GM20000 (cell line): ENCODE data around the gene JMJD7.

ENCODE experiments used
- DNase-seq: peaks from one replicate; pipeline ENCODE4 v3.0.0; 2012; ENCODE audit warnings: low spot score
- TF ChIP-seq, protein P1 (sequence below): IDR thresholded peaks from 2 replicates; pipeline ENCODE4 v1.5.1; 2012; ENCODE audit warnings: mild to moderate bottlenecking, control low read depth; ENCODE audit errors: extremely low read depth, missing control alignments

The JMJD7 gene

DNA sequence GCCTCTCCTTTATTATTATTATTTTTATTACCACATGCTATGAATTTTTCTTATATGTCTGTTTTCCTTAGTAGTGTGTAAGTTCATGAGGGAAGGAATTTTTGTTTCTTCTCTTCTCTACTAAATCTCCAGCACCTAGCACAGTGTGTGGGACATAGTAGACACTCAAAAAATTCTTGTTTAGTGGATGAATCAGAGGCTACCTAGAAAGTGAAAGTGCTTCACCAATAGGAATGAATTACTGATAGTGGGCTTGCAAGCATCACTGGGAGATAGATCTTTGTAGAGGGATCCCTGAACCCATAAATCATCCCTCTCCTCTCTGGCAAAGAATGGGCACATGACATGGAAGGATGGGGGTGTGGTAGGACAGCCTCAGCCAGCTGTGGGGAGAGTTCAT is 57.4 kb downstream of the JMJD7 start:
- no peak for DNase-seq
- TF ChIP-seq, protein P1, sequence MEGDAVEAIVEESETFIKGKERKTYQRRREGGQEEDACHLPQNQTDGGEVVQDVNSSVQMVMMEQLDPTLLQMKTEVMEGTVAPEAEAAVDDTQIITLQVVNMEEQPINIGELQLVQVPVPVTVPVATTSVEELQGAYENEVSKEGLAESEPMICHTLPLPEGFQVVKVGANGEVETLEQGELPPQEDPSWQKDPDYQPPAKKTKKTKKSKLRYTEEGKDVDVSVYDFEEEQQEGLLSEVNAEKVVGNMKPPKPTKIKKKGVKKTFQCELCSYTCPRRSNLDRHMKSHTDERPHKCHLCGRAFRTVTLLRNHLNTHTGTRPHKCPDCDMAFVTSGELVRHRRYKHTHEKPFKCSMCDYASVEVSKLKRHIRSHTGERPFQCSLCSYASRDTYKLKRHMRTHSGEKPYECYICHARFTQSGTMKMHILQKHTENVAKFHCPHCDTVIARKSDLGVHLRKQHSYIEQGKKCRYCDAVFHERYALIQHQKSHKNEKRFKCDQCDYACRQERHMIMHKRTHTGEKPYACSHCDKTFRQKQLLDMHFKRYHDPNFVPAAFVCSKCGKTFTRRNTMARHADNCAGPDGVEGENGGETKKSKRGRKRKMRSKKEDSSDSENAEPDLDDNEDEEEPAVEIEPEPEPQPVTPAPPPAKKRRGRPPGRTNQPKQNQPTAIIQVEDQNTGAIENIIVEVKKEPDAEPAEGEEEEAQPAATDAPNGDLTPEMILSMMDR = no peak

DNA sequence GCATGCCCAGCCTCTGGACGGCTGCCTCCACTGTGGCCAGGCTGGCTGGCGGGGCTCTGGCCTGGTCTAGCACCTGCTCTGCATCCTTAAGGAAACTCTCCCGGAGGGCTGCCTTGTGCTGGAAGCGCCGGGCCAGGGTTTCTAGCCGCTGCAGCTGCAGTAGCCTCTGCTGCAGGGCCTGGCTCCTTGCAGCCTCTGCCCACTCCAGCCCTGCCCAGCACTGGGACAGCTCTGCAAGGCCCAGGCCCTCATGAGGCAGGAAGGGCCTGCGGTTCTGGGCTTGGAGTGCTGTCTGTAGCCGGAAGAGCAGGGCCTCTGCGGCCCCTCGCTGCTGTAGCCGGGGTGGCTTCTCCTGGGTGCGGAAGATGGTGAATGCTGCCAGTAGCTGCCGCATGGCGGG is 57.9 kb downstream of the JMJD7 start:
- DNase-seq = no peak
- TF ChIP-seq, protein P1 = no peak

DNA sequence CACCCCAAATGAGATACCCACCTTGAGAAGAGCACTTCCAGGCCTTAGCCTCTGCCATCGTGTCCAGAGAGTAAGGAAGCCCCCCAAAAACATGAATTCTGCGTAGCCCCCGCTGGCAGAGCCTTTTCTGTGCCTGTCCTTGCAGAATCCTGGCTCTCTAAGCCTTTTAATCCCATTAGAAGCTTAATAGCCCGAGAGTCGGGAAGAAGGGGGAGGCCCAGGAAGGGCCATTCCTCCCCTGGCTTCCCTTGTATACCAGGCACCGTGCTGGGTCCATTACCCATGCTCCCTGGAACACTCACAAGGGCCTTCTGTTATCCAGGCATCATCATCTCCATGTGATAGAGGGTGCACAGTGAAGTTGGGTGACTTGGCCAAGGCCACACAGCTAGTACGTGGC is 58.8 kb downstream of the JMJD7 start:
- no peak for DNase-seq
- TF ChIP-seq, protein P1 = no peak

DNA sequence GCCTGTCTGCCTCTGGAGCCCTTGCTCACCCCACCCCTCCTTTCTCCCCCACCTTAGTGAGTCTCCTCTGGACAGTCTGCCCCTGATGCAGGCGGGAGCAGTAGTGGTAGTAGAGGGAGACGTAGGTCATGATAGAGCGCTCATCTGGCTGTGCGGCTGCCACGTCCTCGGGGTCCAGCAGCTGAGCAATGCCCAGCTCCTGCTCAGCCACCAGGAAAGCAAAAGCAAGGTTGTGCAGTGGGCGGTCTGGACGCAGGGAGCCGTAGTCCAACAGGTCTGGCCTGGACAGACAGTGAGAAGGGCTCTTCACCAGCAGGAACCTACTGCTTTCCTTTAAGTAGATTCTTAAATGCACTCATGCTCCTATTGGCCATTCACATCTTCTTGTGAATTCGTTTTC is 59.3 kb downstream of the JMJD7 start:
- TF ChIP-seq, protein P1 = no peak
- no peak for DNase-seq
